SK-N-SH treated with all-trans-retinoic acid at 6 μM for 48 hours (cell line): ENCODE data around the gene ATP2B1.

ENCODE experiments used
- BACH2 ChIP-seq: fragments of 250-450 bp; sonication (Bioruptor Pico); IDR thresholded peaks from 2 replicates; pipeline ENCODE4 v1.9.0; 2021; ENCODE audit warnings: mild to moderate bottlenecking, borderline replicate concordance
- GLIS3 ChIP-seq: fragments of 250-450 bp; sonication (Bioruptor Pico); IDR thresholded peaks from 2 replicates; pipeline ENCODE4 v1.5.0; 2020; ENCODE audit warnings: mild to moderate bottlenecking, moderate library complexity
- PPARA ChIP-seq: fragments of 250-450 bp; sonication (Bioruptor Pico); IDR thresholded peaks from 2 replicates; pipeline ENCODE4 v1.5.0; 2020; ENCODE audit warnings: mild to moderate bottlenecking, borderline replicate concordance
- ZC3H10 ChIP-seq: fragments of 250-450 bp; sonication (Bioruptor Pico); IDR thresholded peaks from 2 replicates; pipeline ENCODE4 v1.5.1; 2021; ENCODE audit warnings: mild to moderate bottlenecking, moderate library complexity
- ZFP30 ChIP-seq: fragments of 450-650 bp; formaldehyde crosslinking; IDR thresholded peaks from 2 replicates; pipeline ENCODE4 v1.5.0; 2022; ENCODE audit warnings: mild to moderate bottlenecking, moderate library complexity
- ZNF70 ChIP-seq: fragments of 450-650 bp; formaldehyde crosslinking; IDR thresholded peaks from 2 replicates; pipeline ENCODE4 v1.5.0; 2020; ENCODE audit warnings: mild to moderate bottlenecking, moderate library complexity
- TF ChIP-seq, protein P1 (sequence below): fragments of 250-450 bp; sonication (Bioruptor Pico); IDR thresholded peaks from 2 replicates; pipeline ENCODE4 v1.8.0; 2020; ENCODE audit warnings: mild to moderate bottlenecking, moderate library complexity, borderline replicate concordance

GRCh38 chr12:89618113-89618862 is 90.3 kb downstream of the ATP2B1 start:
- TF ChIP-seq ZFP30 (CRISPR knock-in tag) (no peak), ZC3H10 (CRISPR knock-in tag) (no peak), BACH2 (CRISPR knock-in tag) (no peak), PPARA (CRISPR knock-in tag) (no peak), ZNF70 (no peak), GLIS3 (CRISPR knock-in tag) (no peak)
- TF ChIP-seq, protein P1, sequence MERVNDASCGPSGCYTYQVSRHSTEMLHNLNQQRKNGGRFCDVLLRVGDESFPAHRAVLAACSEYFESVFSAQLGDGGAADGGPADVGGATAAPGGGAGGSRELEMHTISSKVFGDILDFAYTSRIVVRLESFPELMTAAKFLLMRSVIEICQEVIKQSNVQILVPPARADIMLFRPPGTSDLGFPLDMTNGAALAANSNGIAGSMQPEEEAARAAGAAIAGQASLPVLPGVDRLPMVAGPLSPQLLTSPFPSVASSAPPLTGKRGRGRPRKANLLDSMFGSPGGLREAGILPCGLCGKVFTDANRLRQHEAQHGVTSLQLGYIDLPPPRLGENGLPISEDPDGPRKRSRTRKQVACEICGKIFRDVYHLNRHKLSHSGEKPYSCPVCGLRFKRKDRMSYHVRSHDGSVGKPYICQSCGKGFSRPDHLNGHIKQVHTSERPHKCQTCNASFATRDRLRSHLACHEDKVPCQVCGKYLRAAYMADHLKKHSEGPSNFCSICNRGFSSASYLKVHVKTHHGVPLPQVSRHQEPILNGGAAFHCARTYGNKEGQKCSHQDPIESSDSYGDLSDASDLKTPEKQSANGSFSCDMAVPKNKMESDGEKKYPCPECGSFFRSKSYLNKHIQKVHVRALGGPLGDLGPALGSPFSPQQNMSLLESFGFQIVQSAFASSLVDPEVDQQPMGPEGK (CRISPR knock-in tag): no peak
